ENCODE data around the gene OR10H4. TPM values are rescaled to one million over a fixed set of nuclear protein-coding genes. Genes with fewer than 3 reads are reported as not detected.

The OR10H4 gene
- total RNA-seq, 1 experiment from 2014 or later: not detected

DNA sequence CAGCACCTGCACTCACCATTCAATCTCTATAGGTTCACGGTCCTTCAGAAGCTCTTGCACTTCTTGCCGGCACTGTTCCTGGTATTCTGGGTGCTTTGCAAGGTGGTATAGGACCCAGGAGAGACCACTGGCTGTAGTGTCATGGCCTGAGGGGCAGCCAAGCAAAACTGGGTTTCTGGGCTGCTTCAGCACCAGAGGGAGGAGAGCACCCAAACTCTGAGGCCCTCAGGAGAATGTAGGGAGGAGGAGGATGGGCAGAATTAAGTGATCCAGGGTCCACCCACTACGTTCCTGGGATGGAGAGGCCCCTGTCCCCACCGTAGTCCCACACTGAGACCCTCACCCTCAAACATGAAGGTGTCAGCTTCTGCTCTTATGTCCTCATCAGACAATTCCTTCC lies 26.8 kb upstream of the OR10H4 start:
- DNase-seq (no peak), ATAC-seq (no peak)
- Histone ChIP-seq H3K9ac (ENCODE audit: low read length) (no peak overlapping the region), H4K20me1 (ENCODE audit: low read length) (no peaks in the 10 kb centered on the region), H3K79me2 (ENCODE audit: low read length) (no peaks in the 10 kb centered on the region), H3K4me2 (ENCODE audit: low read length) (no peak overlapping the region), H3K27ac (ENCODE audit: low read length) (no peak overlapping the region), H3K4me3 (ENCODE audit: low read length) (no peak overlapping the region), H3K9me2 (replicated peaks; ENCODE audit: low read length) (no peaks in the 10 kb centered on the region), H3F3A (ENCODE audit: low read length, unreplicated experiment) (no peaks in the 10 kb centered on the region), H3K9me3 (ENCODE audit: low read length) (no peaks in the 10 kb centered on the region), H2AFZ (ENCODE audit: low read length) (no peak overlapping the region), H3K4me1 (ENCODE audit: insufficient read depth, low read length) (no peaks in the 10 kb centered on the region), H3K36me3 (ENCODE audit: low read depth, low read length) (no peaks in the 10 kb centered on the region), H3K27me3 (ENCODE audit: low read length) (peaks cover 32% of the 10 kb centered on the region)
- TF ChIP-seq EZH2 (IDR thresholded peaks at IDR 0.05; ENCODE audit: low read length, unreplicated experiment) (no peak), EZH2phosphoT487 (IDR thresholded peaks at IDR 0.05; ENCODE audit: borderline replicate concordance, low read length) (no peak)
- TF ChIP-seq, protein P1, sequence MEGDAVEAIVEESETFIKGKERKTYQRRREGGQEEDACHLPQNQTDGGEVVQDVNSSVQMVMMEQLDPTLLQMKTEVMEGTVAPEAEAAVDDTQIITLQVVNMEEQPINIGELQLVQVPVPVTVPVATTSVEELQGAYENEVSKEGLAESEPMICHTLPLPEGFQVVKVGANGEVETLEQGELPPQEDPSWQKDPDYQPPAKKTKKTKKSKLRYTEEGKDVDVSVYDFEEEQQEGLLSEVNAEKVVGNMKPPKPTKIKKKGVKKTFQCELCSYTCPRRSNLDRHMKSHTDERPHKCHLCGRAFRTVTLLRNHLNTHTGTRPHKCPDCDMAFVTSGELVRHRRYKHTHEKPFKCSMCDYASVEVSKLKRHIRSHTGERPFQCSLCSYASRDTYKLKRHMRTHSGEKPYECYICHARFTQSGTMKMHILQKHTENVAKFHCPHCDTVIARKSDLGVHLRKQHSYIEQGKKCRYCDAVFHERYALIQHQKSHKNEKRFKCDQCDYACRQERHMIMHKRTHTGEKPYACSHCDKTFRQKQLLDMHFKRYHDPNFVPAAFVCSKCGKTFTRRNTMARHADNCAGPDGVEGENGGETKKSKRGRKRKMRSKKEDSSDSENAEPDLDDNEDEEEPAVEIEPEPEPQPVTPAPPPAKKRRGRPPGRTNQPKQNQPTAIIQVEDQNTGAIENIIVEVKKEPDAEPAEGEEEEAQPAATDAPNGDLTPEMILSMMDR (conservative IDR thresholded peaks at IDR 0.05; ENCODE audit: low read depth, low read length): no peak
- intact Hi-C loops (cut with micrococcal nuclease): no loop called here
- no TSS peak for BruUV-seq (replicated peaks)
- ChIA-PET POLR2A (ENCODE audit: unreplicated experiment) (no interaction called here), CTCF (no interaction called here)

DNA sequence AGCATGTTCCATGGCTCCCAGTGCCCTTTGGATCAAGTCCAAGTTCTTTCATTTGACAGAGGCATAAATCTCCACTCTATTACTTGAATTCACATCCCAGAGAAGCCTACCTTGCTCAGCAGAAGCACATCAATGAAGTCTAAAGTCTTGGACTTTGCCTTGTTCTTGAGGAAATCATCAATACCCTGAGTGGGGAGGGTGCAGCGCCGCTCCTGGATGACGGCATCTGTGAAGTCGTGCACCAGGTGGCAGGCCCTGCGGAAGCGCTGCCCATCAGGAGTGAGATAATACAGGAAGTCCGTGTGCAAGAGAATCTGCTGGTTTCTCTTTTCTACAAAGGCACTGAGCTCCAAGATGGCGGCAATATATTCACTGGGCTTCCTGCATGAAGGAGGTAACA lies 25.1 kb upstream of the OR10H4 start:
- TF ChIP-seq EZH2 (IDR thresholded peaks at IDR 0.05; ENCODE audit: low read length, unreplicated experiment) (no peak), EZH2phosphoT487 (IDR thresholded peaks at IDR 0.05; ENCODE audit: borderline replicate concordance, low read length) (no peak)
- TF ChIP-seq, protein P1 (conservative IDR thresholded peaks at IDR 0.05; ENCODE audit: low read depth, low read length): no peak
- Histone ChIP-seq H3K9me2 (replicated peaks; ENCODE audit: low read length) (no peaks in the 10 kb centered on the region), H3K4me2 (ENCODE audit: low read length) (no peak overlapping the region), H4K20me1 (ENCODE audit: low read length) (no peaks in the 10 kb centered on the region), H3K27me3 (ENCODE audit: low read length) (peaks cover 27% of the 10 kb centered on the region), H3K9me3 (ENCODE audit: low read length) (no peaks in the 10 kb centered on the region), H3K79me2 (ENCODE audit: low read length) (no peaks in the 10 kb centered on the region), H3K36me3 (ENCODE audit: low read depth, low read length) (no peaks in the 10 kb centered on the region), H3K9ac (ENCODE audit: low read length) (no peak overlapping the region), H3F3A (ENCODE audit: low read length, unreplicated experiment) (no peaks in the 10 kb centered on the region), H2AFZ (ENCODE audit: low read length) (no peak overlapping the region), H3K4me3 (ENCODE audit: low read length) (no peak overlapping the region), H3K27ac (ENCODE audit: low read length) (no peak overlapping the region), H3K4me1 (ENCODE audit: insufficient read depth, low read length) (no peaks in the 10 kb centered on the region)
- POLR2A ChIA-PET (ENCODE audit: unreplicated experiment): no interaction called here
- ATAC-seq (no peak), DNase-seq (no peak)
- intact Hi-C loops (cut with micrococcal nuclease): no loop called here
- no TSS peak for BruUV-seq (replicated peaks)
- CTCF ChIA-PET: no interaction called here

DNA sequence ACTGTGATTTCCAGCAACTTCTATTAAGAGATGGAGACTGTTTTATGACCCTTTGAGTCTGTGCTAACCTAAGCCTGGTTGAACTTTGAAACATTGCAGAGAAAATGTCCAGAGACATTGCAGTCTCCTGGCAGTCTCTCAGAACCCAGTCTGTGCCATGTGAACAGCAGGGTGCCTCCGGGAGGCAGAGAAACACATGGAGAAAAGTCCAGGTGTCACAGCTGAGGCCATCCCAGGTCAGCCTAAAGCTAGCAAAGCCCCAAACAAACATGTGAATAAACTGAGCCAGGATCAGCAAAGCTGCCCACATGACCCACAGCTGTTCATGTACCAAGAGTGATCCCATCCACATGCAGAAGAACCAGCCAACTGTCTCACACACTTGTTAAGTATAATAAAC lies 22.3 kb upstream of the OR10H4 start:
- Histone ChIP-seq H4K20me1 (ENCODE audit: low read length) (no peaks in the 10 kb centered on the region), H3K4me2 (ENCODE audit: low read length) (no peak overlapping the region), H3K9me3 (ENCODE audit: low read length) (no peaks in the 10 kb centered on the region), H3F3A (ENCODE audit: low read length, unreplicated experiment) (no peaks in the 10 kb centered on the region), H2AFZ (ENCODE audit: low read length) (no peak overlapping the region), H3K79me2 (ENCODE audit: low read length) (no peaks in the 10 kb centered on the region), H3K4me3 (ENCODE audit: low read length) (no peak overlapping the region), H3K4me1 (ENCODE audit: insufficient read depth, low read length) (no peaks in the 10 kb centered on the region), H3K9ac (ENCODE audit: low read length) (no peak overlapping the region), H3K27ac (ENCODE audit: low read length) (no peak overlapping the region), H3K36me3 (ENCODE audit: low read depth, low read length) (no peaks in the 10 kb centered on the region), H3K9me2 (replicated peaks; ENCODE audit: low read length) (no peaks in the 10 kb centered on the region), H3K27me3 (ENCODE audit: low read length) (peaks cover 20% of the 10 kb centered on the region)
- CTCF ChIA-PET: no interaction called here
- DNase-seq (no peak), ATAC-seq (no peak)
- POLR2A ChIA-PET (ENCODE audit: unreplicated experiment): no interaction called here
- TF ChIP-seq EZH2 (IDR thresholded peaks at IDR 0.05; ENCODE audit: low read length, unreplicated experiment) (no peak), EZH2phosphoT487 (IDR thresholded peaks at IDR 0.05; ENCODE audit: borderline replicate concordance, low read length) (no peak)
- TF ChIP-seq, protein P1 (conservative IDR thresholded peaks at IDR 0.05; ENCODE audit: low read depth, low read length): no peak
- no TSS peak for BruUV-seq (replicated peaks)
- intact Hi-C loops (cut with micrococcal nuclease): no loop called here

Data from PC-3 (cell line).